MM.1S (cell line): ENCODE measurements around the gene GBF1.

Experiments
- CTCF ChIP-seq: fragments of 300-600 bp; sonication (generic); IDR thresholded peaks from 2 replicates; pipeline ENCODE4 v1.5.1; 2016; ENCODE audit warnings: antibody characterized with exemption, low read length, mixed read lengths
- EZH2 ChIP-seq: fragments of 300-600 bp; sonication (generic); optimal IDR thresholded peaks from 2 replicates; pipeline ENCODE3; 2017; ENCODE audit warnings: low read depth, mild to moderate bottlenecking, antibody characterized with exemption, low read length, mixed read lengths

GRCh38 chr10:102322914-102323313 lies 77.6 kb downstream of the GBF1 start:
- TF ChIP-seq CTCF, result no peak
- no peak for TF ChIP-seq EZH2
